Measurements from ENCODE around the gene VMO1. TPM values are rescaled to one million over a fixed set of nuclear protein-coding genes. Genes with fewer than 3 reads are reported as not detected.

The VMO1 gene
- polyA plus RNA-seq, 1 of the 3 experiments (the other 2 are of a cell fraction) = 1.3 TPM

GRCh38 chr17:4806777-4807604 lies 20.8 kb upstream of the VMO1 start, which contains the start of gene PLD2 (continued):
- TF ChIP-seq IRF3 (IDR thresholded peaks at IDR 0.05; ENCODE audit: low read depth, low read length) (no peak), YY1 (IDR thresholded peaks at IDR 0.05; ENCODE audit: low read depth) (no peak), NRF1 (IDR thresholded peaks at IDR 0.05; ENCODE audit: low read depth, low read length) (no peak), FOXM1 (IDR thresholded peaks at IDR 0.05; ENCODE audit: low read depth) (no peak), FOSL2 (IDR thresholded peaks at IDR 0.05; ENCODE audit: borderline replicate concordance, low read depth) (no peak), JUND (IDR thresholded peaks at IDR 0.05) (no peak), RAD21 (IDR thresholded peaks at IDR 0.05; ENCODE audit: low read length) (no peak)

- 3% methylated on average over 15 of the region's 16 CpGs for WGBS (ENCODE audit: low lambda C conversion rate)
- Histone ChIP-seq H2AFZ (ENCODE audit: low read depth) (peak overlapping the region; percentile 97), H4K20me1 (ENCODE audit: insufficient read depth) (no peaks in the 10 kb centered on the region), H3K27ac (ENCODE audit: low read depth in 2 of 2, low read length in 1 of 2) (no peak overlapping the region; a peak in 1 of 4 replicates), H3K4me1 (ENCODE audit: control insufficient read depth in 1 of 2, insufficient read depth in 2 of 2, low read depth in 1 of 2, low read length in 1 of 2) (peaks cover 0 to 8% of the 10 kb centered on the region in 2 experiments; a peak in 1 of 4 replicates), H3K9me3 (no peaks in the 10 kb centered on the region), H3K9me2 (no peaks in the 10 kb centered on the region), H3K9ac (peak overlapping the region; percentile 83), H3K4me2 (peak overlapping the region; percentile 93), H3K36me3 (replicated peaks in 1 of 2; ENCODE audit: control insufficient read depth in 1 of 2, insufficient read depth in 2 of 2, low read length in 1 of 2) (peaks cover 5 to 6% of the 10 kb centered on the region in 2 experiments), H3F3A (replicated peaks; ENCODE audit: insufficient read depth) (no peaks in the 10 kb centered on the region), H3K4me3 (ENCODE audit: low read depth in 2 of 2, low read length in 1 of 2) (peak overlapping the region; percentile 63 to 92), H3K79me2 (ENCODE audit: insufficient read depth) (peaks cover 17% of the 10 kb centered on the region; the same call in 1 of the 2 replicates), H3K27me3 (ENCODE audit: insufficient read depth) (no peaks in the 10 kb centered on the region)
- CTCF ChIA-PET = interaction anchor here (0.7 to 2.0 kb wide), 7 partner anchors 9 to 103 kb away, joined by 3 to 10 read pairs (median 4); partner anchors contain the start of gene PSMB6
- TF ChIP-seq NRF1 (IDR thresholded peaks at IDR 0.05; ENCODE audit: low read depth, low read length) (no peak), MAX (IDR thresholded peaks at IDR 0.05; ENCODE audit: low read depth) (no peak), USF1 (IDR thresholded peaks at IDR 0.05; ENCODE audit: borderline replicate concordance, low read depth) (no peak), RCOR1 (IDR thresholded peaks at IDR 0.05; ENCODE audit: low read length) (no peak), REST (IDR thresholded peaks at IDR 0.05; ENCODE audit: low read depth, low read length) (no peak), CHD2 (IDR thresholded peaks at IDR 0.05; ENCODE audit: low read length, partially characterized antibody) (no peak), SMC3 (IDR thresholded peaks at IDR 0.05; ENCODE audit: low read depth, low read length) (no peak), NFIC (IDR thresholded peaks at IDR 0.05; ENCODE audit: borderline replicate concordance) (no peak), RXRA (IDR thresholded peaks at IDR 0.05; ENCODE audit: borderline replicate concordance, low read depth) (no peak), RFX5 (IDR thresholded peaks at IDR 0.05; ENCODE audit: low read length) (no peak), YY1 (IDR thresholded peaks at IDR 0.05; ENCODE audit: low read depth) (no peak), ELF1 (IDR thresholded peaks at IDR 0.05) (no peak), SIN3A (IDR thresholded peaks at IDR 0.05; ENCODE audit: borderline replicate concordance, low read depth, low read length) (no peak)
- no peak for DNase-seq
- POLR2A ChIA-PET = interaction anchor here (1.0 to 1.2 kb wide), 3 partner anchors 10 to 16 kb away, joined by 4 to 11 read pairs (median 10); partner anchors contain the start of gene PSMB6
Measured at GRCh38 chr17:4806456-4806776, 20.3 kb upstream of the VMO1 start.

All from SK-N-SH (cell line).